ENCODE data around the gene TAF4.

TAF4 gene

GRCh38 chr20:61929561-61929960 lies 136.1 kb downstream of the TAF4 start:
- DNase-seq = no peak

GRCh38 chr20:61927826-61928541 lies 137.7 kb downstream of the TAF4 start:
- DNase-seq = no peak

- DNase-seq = no peak
Observed at GRCh38 chr20:61927193-61927825, 138.4 kb downstream of the TAF4 start.

- no peak for DNase-seq
Observed at GRCh38 chr20:61926796-61927192, 138.9 kb downstream of the TAF4 start.

GRCh38 chr20:61926253-61926613 lies 139.4 kb downstream of the TAF4 start:
- no peak for DNase-seq

- DNase-seq = no peak
Observed at GRCh38 chr20:61925555-61926252, 140.0 kb downstream of the TAF4 start.

- DNase-seq = no peak
Observed at GRCh38 chr20:61924858-61925554, 140.7 kb downstream of the TAF4 start.

All from HCEC 1CT (cell line).